IPS DF 4.7 (cell line): ENCODE results near the gene FGFR3.

Experiments
- DNase-seq: peaks from one replicate; pipeline ENCODE4 v3.0.0-alpha.2; 2013; ENCODE audit warnings: low spot score; ENCODE audit errors: extremely low read depth

Gene FGFR3

DNA sequence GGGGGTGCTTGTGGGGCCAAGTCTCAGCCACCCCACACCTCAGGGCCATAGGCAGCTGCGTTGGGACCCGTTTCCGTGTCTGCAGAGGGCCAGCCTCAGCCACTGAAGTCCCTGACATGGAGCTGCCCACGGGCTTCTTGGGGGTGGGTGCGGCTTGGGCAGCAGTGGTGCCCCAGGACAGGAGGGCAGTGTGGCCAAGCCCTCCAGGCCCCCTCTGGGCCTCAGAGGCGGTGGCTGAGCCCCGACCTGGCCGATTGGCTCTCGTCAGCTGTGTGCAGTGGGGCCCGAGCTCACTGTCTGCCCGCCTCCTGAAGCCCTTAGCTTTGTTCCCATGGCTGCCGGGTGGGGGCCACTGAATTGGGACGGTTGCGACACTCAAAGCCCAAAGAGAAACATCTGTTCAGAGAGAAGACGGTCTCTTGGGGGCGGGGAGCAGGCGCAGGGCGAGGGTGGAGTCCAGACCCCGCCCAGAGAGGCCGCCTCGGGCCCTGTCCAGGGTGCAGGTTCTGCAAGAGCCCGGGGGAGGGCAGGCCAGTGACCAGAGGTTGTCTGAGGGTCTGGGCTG lies 9.1 kb downstream of the FGFR3 start:
- DNase-seq, result no peak

DNA sequence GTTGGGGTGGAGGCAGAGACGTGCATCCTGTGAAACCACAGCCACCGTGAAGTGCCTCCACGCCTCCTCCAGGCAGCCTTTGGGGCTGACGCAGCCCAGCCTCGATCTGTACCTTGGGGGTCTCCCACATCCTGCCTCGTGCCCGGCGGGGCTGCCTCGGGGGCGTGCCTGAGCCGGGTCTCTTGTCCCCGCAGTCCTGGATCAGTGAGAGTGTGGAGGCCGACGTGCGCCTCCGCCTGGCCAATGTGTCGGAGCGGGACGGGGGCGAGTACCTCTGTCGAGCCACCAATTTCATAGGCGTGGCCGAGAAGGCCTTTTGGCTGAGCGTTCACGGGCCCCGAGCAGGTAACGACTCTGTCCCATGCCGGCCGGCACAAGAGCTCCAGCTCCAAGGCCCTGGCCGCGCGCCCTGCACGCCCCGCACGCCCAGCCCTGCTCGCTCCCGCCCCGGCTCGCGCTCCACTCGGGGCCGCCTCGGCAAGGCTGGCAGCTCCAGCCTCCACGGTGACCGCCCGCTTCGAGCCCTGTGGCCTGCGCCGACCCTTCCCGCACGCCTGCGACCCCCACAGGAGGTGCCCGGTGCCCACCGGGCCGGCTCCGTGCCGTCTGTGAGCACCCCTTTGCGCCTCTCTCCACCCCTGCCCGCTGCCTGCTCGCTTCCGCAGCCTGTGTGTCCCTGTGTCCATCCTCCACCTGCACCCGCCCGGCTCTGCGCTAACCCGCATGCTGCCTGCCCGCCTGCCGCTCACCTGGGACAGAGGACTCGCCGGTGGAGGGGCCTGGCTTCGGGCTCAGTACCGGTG lies 9.8 kb downstream of the FGFR3 start:
- DNase-seq, result no peak

DNA sequence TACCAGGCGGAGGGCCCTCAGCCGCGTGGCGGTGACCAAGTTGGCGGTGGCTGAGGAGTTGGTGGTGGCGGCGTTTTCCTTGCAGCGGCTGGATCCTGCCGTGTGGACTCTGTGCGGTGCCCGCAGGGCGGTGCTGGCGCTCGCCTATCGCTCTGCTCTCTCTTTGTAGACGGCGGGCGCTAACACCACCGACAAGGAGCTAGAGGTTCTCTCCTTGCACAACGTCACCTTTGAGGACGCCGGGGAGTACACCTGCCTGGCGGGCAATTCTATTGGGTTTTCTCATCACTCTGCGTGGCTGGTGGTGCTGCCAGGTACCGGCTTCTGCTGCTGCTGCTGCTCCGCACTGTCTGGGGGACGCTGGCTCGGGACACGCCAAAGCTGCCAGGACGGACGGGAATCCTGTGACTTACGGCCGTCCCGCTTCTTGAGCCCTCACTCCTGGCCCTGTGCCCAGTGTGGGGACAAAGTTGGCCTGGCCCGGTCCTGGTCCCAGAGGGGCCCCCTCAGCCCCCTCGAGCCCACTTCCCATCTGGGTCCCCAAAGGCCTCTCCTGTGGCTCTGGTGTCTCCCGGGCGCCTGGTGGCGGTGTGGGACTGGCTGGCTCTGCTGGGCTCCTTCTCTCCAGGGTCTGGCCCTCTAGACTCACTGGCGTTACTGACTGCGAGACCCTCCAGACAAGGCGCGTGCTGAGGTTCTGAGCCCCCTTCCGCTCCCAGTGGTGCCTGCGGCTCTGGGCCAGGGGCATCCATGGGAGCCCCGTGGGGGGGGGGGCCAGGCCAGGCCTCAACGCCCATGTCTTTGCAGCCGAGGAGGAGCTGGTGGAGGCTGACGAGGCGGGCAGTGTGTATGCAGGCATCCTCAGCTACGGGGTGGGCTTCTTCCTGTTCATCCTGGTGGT lies 10.7 kb downstream of the FGFR3 start:
- no peak for DNase-seq

DNA sequence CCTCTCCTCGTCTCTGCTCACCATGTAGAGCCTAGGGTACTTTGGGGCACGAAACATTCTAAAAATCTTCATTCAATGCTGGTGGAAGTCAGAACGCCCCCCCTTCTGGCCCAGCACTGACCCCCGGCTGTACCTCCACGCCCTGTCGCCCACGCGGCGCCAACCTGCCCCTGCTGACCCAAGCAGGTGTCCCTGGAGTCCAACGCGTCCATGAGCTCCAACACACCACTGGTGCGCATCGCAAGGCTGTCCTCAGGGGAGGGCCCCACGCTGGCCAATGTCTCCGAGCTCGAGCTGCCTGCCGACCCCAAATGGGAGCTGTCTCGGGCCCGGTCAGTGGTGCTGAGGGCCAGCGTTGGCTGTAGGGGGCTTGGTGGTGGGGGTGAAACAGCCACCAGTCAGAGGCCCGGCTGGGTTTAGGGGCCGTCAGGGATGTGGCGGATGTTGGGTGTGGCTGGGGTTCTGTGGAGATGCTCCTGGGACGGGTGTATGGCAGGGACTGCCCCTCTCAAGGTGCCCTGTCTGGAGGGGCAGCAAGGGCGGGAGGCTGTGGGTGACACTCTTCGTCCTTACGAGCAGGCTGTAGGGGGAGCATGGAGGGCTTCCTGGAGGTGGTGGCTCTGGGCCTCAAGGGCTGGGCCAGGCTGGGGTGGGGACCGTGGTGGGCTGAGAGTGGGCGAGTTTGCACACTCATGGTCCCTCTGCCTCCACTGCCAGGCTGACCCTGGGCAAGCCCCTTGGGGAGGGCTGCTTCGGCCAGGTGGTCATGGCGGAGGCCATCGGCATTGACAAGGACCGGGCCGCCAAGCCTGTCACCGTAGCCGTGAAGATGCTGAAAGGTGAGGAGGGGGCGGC lies 11.8 kb downstream of the FGFR3 start:
- no peak for DNase-seq

DNA sequence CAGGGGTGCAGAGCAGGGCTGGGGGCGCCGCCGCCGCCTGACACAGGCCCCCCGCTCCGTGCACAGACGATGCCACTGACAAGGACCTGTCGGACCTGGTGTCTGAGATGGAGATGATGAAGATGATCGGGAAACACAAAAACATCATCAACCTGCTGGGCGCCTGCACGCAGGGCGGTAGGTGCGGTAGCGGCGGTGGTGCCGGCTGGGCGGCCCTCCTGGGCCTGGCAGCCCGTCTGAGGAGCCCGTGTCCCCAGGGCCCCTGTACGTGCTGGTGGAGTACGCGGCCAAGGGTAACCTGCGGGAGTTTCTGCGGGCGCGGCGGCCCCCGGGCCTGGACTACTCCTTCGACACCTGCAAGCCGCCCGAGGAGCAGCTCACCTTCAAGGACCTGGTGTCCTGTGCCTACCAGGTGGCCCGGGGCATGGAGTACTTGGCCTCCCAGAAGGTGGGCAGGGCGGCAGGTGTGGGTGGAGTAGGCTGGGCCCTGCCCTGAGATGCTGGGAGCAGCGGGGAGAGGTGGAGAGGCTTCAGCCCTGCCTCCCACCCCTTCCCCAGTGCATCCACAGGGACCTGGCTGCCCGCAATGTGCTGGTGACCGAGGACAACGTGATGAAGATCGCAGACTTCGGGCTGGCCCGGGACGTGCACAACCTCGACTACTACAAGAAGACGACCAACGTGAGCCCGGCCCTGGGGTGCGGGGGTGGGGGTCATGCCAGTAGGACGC lies 12.6 kb downstream of the FGFR3 start:
- no peak for DNase-seq

DNA sequence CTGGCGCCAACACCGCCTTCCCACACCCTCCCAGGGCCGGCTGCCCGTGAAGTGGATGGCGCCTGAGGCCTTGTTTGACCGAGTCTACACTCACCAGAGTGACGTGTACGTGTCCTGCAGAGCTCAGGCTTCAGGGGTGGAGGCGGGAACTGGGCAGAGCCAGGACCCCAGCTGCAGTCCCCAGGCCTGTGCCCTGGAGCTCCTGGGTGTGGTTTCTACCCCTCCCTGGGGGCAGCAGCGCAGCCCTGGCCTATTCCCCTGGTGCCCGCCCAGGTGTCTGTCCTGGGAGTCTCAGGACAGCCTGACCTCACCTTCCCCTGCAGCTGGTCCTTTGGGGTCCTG lies 13.1 kb downstream of the FGFR3 start:
- DNase-seq, result no peak

DNA sequence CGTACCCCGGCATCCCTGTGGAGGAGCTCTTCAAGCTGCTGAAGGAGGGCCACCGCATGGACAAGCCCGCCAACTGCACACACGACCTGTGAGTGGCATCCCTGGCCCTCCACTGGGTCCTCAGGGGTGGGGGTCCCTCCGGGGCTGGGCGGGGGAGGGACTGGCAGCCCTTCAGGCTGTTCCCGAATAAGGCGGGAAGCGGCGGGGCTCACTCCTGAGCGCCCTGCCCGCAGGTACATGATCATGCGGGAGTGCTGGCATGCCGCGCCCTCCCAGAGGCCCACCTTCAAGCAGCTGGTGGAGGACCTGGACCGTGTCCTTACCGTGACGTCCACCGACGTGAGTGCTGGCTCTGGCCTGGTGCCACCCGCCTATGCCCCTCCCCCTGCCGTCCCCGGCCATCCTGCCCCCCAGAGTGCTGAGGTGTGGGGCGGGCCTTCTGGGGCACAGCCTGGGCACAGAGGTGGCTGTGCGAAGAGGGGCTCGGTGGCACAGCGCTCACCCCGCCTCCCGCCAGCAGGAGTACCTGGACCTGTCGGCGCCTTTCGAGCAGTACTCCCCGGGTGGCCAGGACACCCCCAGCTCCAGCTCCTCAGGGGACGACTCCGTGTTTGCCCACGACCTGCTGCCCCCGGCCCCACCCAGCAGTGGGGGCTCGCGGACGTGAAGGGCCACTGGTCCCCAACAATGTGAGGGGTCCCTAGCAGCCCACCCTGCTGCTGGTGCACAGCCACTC lies 13.7 kb downstream of the FGFR3 start:
- no peak for DNase-seq

DNA sequence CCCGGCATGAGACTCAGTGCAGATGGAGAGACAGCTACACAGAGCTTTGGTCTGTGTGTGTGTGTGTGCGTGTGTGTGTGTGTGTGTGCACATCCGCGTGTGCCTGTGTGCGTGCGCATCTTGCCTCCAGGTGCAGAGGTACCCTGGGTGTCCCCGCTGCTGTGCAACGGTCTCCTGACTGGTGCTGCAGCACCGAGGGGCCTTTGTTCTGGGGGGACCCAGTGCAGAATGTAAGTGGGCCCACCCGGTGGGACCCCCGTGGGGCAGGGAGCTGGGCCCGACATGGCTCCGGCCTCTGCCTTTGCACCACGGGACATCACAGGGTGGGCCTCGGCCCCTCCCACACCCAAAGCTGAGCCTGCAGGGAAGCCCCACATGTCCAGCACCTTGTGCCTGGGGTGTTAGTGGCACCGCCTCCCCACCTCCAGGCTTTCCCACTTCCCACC lies 14.3 kb downstream of the FGFR3 start:
- no peak for DNase-seq

DNA sequence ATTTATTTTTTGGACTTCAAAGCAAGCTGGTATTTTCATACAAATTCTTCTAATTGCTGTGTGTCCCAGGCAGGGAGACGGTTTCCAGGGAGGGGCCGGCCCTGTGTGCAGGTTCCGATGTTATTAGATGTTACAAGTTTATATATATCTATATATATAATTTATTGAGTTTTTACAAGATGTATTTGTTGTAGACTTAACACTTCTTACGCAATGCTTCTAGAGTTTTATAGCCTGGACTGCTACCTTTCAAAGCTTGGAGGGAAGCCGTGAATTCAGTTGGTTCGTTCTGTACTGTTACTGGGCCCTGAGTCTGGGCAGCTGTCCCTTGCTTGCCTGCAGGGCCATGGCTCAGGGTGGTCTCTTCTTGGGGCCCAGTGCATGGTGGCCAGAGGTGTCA lies 15.3 kb downstream of the FGFR3 start:
- DNase-seq, result no peak

DNA sequence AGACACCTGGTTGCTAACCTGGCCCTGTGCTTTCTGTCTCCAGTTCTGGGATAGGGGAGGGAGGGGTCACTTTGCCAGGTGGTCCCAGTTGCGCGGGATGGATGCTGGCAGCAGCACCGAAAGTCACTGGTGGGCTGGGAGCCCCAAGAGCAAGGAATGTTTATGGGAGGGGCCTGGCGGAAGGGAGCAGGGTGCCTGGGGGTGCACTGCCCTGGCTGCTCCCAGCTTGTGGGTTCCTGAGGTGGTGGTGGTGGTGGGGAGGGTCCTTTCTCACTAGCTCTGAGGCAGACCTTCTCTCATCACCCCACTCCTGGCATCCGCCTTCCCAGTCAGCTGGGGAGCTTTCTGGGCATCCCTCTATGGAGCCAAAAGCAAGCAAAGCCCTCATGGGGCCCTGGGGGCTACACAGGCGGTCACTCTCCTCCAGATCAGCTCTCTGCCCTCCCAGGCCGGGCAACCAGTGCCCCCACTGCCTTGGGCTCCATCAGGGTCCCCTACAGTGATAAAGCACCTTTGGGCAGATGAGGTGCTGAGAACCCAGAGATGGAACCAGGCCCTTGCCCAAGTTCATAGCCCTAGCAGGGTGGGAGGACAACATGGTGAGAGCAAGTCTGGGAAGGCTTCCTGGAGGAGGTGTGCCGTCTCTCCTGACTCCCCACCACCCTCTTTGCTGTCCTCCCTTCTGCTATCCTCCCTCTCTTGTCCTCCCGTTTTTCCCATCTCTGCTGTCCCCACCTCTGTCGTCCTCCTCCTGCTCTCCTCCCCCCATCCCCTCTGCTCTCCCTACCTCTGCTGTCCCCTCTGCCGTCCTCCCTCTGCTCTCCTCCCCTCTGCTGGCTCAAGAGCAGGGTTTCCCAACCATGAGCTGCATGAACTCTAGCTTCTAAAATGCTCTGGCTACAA lies 16.0 kb downstream of the FGFR3 start:
- no peak for DNase-seq

DNA sequence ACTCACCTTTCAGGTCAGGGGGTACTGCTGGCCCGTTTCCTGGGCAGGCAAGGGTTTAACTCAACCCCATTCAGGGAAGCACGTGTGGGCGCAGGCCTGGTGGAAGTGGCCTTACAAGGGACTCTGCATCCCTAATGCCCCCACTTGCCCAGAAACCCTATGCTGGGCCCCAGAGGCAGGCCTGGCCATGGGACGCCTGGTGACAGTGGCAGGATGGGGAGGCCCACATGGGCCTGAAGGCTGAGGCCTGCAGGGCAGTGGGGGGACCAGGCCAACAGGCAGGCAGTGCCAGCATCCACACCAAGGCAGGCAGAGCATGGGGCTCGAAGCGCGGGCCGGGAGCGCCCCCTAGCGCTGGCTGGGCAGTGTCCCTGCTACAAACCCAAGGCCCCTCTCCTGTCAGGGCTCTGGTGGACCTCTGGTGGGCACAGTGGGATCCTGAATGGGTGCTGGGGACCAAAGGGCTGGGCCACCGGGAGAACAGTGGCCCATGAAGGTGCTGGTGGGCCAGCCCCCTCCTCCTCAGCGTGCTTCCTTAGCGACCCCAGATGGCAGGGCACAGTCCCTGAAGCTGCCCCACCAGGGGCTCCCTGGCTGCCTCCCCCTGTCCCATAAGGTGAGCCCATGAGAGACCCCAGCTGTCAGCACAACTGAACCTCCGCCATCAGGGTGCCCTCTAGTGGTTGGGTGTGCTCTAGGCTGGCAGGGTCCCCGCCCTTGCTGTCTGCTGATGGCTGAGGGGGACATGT lies 16.8 kb downstream of the FGFR3 start:
- DNase-seq, result peak; percentile 56

DNA sequence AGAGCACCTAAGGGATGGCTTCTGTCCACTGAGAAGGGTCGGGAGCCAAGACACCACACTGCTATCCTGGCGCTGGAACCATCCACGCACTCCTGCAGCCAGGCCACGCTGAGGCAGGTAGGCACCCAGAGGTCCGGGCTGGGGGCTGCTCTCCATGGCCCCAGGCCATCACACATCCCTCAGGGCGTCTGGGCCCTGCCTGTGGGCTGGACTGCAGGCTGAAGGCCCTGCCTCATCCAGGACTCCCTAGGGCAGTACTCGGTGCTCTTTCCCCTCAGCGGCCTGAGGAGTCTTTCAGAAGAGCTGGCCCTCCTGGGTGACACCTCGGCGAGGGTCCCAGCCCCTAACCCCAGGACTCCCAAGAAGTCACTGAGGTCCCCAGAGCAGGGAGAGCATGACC lies 17.7 kb downstream of the FGFR3 start:
- DNase-seq, result no peak

DNA sequence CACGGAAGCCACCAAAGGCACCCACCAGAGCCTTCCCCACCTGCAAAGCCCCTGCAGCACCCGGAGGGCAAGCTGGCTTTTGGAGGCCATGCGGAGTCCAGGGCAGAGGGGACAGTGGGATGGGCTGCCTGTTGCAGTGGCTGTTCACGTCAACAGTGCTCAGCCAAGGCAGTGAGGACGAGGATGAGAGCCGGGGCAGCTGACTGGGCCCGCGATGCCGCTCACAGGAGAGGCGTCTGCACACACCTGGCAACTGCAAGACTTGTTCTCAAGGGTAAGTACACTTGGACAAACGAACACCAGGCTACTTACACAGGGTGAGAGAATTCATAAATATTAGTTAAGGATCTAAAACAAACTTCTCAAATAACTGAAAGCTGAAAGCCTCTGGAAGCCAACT lies 19.6 kb downstream of the FGFR3 start:
- DNase-seq, result no peak

DNA sequence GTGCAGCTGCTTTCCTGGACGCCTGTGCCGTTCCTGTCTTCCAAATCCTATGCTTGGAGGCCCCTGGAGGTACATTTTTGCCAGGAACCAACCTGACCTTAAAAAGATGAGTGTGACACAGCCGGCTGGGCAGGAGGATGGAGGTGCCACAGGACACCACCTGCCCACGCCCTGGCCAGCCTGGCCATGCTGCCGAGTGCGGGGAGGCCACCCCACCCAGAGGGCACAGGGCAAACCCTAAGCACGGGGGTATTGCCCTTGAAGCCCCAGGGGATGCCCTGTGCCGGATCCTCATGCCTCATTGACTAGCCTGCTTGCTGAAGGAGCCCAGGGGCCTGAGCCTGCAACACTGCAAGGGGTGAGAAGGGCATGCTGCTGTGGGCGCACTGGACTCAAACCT lies 20.1 kb downstream of the FGFR3 start:
- DNase-seq, result no peak

DNA sequence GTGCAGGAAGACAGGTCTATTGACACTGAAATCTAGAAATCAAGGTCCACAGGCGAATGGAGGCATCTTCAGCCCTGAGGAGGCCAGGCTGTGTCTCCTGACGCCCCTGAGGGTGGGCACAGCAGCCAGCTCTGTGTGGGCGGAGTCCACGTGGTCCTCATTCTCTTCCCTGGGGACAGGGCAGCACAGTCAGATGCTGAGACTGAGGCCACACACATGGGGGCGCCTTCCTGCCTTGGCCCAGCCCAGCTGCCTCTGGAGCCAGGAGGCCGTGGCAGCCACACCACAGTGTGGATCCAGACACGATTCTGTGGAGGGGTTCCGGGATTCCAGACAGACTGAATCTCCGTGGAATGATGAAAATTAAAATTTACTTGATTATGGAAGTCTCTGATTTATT lies 20.8 kb downstream of the FGFR3 start:
- no peak for DNase-seq

DNA sequence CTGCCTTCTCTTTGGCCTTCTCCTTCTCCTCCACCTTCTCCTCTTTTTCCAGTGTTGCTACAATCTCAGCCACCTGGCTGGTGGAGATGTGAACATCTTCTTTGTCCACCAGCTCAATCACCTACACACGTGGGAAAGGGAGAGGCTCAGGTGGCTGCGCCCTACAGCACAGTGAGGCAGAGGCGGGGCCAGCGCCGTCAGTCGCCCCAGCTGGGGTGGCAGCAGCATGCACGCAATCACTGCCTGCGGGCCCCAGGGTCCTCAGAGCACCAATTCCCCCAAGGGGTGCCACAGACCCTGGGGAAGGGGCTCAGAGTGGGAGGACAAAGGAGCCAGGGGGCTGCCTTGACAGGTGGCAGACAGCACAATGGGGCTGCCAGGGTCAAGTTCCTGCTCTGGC lies 21.4 kb downstream of the FGFR3 start:
- DNase-seq, result no peak

DNA sequence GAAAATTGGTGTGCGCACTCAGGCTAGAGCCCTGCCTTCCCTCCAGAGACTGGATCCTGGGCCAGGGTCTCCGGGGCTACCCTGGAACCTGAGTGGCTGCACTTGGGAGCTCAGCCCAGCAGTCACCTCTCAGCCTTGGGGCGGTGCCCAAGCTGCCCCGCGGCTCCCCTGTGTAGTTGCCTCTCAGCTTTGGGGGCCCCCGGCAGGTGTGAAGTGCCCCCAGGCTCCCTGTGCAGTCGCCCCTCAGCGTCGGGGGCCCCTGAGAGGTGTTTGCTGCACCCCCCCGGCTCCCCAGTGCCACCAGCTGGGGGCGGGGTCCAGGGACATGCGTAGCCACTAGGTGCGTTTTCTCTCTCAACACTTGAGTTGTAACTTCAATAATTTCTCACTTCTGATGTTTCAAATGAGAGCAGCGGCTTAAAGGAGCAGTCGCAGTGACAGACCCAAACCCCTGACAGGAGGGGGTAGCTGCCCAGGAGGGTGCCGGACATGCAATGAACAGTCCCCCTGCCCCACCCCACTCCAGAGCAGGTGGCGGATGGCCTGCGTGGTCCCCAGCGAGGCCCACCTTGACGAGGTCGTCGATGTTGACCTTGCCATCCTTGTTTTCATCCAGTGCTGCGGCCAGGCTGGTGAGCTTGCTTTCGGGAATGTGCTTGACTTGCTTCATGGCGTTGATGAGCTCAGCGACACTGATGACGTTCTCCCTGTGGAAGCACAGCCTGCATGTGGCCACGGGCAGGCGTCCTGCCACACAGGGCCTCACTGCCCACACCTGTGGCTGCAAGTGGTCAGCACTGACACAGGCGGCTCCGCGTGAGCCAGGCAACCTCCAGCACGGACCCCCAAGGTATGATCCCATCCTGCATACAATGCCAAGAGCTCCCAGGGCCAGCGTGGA lies 22.3 kb downstream of the FGFR3 start:
- DNase-seq, result no peak
